ENCODE data around the gene SLC11A1. TPM values are rescaled to one million over a fixed set of nuclear protein-coding genes. Genes with fewer than 3 reads are reported as not detected.

SLC11A1 gene
- total RNA-seq, 1 donor from 2014 or later = 0.89 TPM

GRCh38 chr2:218366621-218367414 is 15.3 kb upstream of the SLC11A1 start:
- H3K4me3 Mint-ChIP-seq = peak overlapping the region; percentile 85
- DNase-seq (no peak), ATAC-seq (ENCODE audit: low read depth) (no peak)
- H3K36me3 Mint-ChIP-seq (ENCODE audit: low read depth) = no peaks in the 10 kb centered on the region
- ChIA-PET CTCF (interaction anchor here (1.0 kb wide), 1 partner anchor 92 kb away, joined by 3 read pairs; no protein-coding TSS in a partner anchor), POLR2A (interaction anchor here (0.6 to 2.1 kb wide), 9 partner anchors 9 to 317 kb away, joined by 3 to 7 read pairs (median 4); partner anchors contain the start of genes AAMP, PNKD and SLC11A1)
- H3K27ac Mint-ChIP-seq = peak overlapping the region; percentile 84
- intact Hi-C loops (cut with micrococcal nuclease) = loop anchor here (1.0 to 5.0 kb wide), 3 partner anchors 29 to 74 kb away; partner anchors contain the start of gene TMBIM1
- peaks cover 34% of the 10 kb centered on the region for H3K4me1 Mint-ChIP-seq
- H3K9me3 Mint-ChIP-seq = no peaks in the 10 kb centered on the region
- no peaks in the 10 kb centered on the region for H3K27me3 Mint-ChIP-seq
- TF ChIP-seq CTCF (IDR thresholded peaks at IDR 0.05) = no peak

- POLR2A ChIA-PET = interaction anchor here (0.5 to 2.1 kb wide), 10 partner anchors 10 to 922 kb away, joined by 3 to 7 read pairs (median 4); partner anchors contain the start of genes AAMP, PNKD and SLC11A1
- TF ChIP-seq CTCF (IDR thresholded peaks at IDR 0.05) = no peak
- intact Hi-C loops (cut with micrococcal nuclease) = loop anchor here (1.0 to 5.0 kb wide), 4 partner anchors 29 to 75 kb away; partner anchors contain the start of gene TMBIM1
- Mint-ChIP-seq H3K27ac (peak overlapping the region; percentile 84), H3K36me3 (ENCODE audit: low read depth) (no peaks in the 10 kb centered on the region), H3K9me3 (no peaks in the 10 kb centered on the region), H3K4me1 (peaks cover 36% of the 10 kb centered on the region), H3K4me3 (peak overlapping the region; percentile 85), H3K27me3 (no peaks in the 10 kb centered on the region)
- DNase-seq = peak; percentile 74
- ATAC-seq (ENCODE audit: low read depth) = peak; percentile 86
- CTCF ChIA-PET = interaction anchor here (1.0 kb wide), 1 partner anchor 93 kb away, joined by 3 read pairs; no protein-coding TSS in a partner anchor
Measured at GRCh38 chr2:218367415-218368149, 14.5 kb upstream of the SLC11A1 start.

GRCh38 chr2:218368150-218368528 is 13.9 kb upstream of the SLC11A1 start:
- intact Hi-C loops (cut with micrococcal nuclease) = loop anchor here (2.0 to 5.0 kb wide), 2 partner anchors 33 to 46 kb away; no protein-coding TSS in a partner anchor
- H3K27me3 Mint-ChIP-seq = no peaks in the 10 kb centered on the region
- POLR2A ChIA-PET = interaction anchor here (0.5 to 2.1 kb wide), 4 partner anchors 25 to 921 kb away, joined by 3 to 7 read pairs (median 4); partner anchors contain the start of gene CTDSP1
- ATAC-seq (ENCODE audit: low read depth) (no peak), DNase-seq (no peak)
- peak overlapping the region; percentile 85 for H3K4me3 Mint-ChIP-seq
- peak overlapping the region; percentile 84 for H3K27ac Mint-ChIP-seq
- no peaks in the 10 kb centered on the region for H3K36me3 Mint-ChIP-seq (ENCODE audit: low read depth)
- CTCF ChIA-PET = interaction anchor here (1.0 to 1.2 kb wide), 2 partner anchors 29 to 93 kb away, joined by 3 to 4 read pairs; no protein-coding TSS in a partner anchor
- TF ChIP-seq CTCF (IDR thresholded peaks at IDR 0.05) = no peak
- H3K4me1 Mint-ChIP-seq = peaks cover 33% of the 10 kb centered on the region
- no peaks in the 10 kb centered on the region for H3K9me3 Mint-ChIP-seq

GRCh38 chr2:218368621-218369153 is 13.4 kb upstream of the SLC11A1 start:
- Mint-ChIP-seq H3K4me3 (peak overlapping the region; percentile 85), H3K36me3 (ENCODE audit: low read depth) (no peaks in the 10 kb centered on the region), H3K4me1 (peaks cover 33% of the 10 kb centered on the region), H3K27ac (peak overlapping the region; percentile 84), H3K9me3 (no peaks in the 10 kb centered on the region), H3K27me3 (no peaks in the 10 kb centered on the region)
- ChIA-PET POLR2A (interaction anchor here (0.7 to 2.1 kb wide), 5 partner anchors 12 to 807 kb away, joined by 3 to 7 read pairs (median 3); partner anchors contain the start of genes CATIP and CTDSP1), CTCF (interaction anchor here (1.2 kb wide), 1 partner anchor 28 kb away, joined by 4 read pairs; no protein-coding TSS in a partner anchor)
- ATAC-seq (ENCODE audit: low read depth) (no peak), DNase-seq (no peak)
- TF ChIP-seq CTCF (IDR thresholded peaks at IDR 0.05) = no peak
- intact Hi-C loops (cut with micrococcal nuclease) = loop anchor here (2.0 to 5.0 kb wide), 2 partner anchors 34 to 46 kb away; no protein-coding TSS in a partner anchor
